Pancreas (tissue), 10 donors: ENCODE results near the gene TUBA1B. TPM values are rescaled to one million over a fixed set of nuclear protein-coding genes. Genes with fewer than 3 reads are reported as not detected.

ENCODE experiments used
- ATAC-seq, 4 donors: fragments of 200-7000 bp; cut with Tn5 transposase; one replicate each; pipeline versions ENCODE4 v1.8.0 to v1.9.1; 2020; ENCODE audit warnings: mild to moderate bottlenecking in 4 of 4, moderate library complexity in 4 of 4
- DNase-seq, 6 donors: peaks; one replicate each; pipeline ENCODE4 v3.0.0-alpha.2; 2020
- FAIRE-seq: peaks from 2 replicates; lab custom pipeline; 2012; peaks lifted over from hg19 to GRCh38; lab: Jason Lieb, UNC
- H3K27ac ChIP-seq, 4 donors: fragments of 200-600 bp; sonication (generic); 1 replicate in 3 of 4; 2 replicates in 1 of 4; pipeline versions ENCODE4 v1.5.0 to v1.8.0; 2020
- H3K27me3 ChIP-seq, 4 donors: fragments of 200-600 bp; one replicate each; pipeline ENCODE4 v1.8.0; 2021
- H3K36me3 ChIP-seq, 3 donors: fragments of 200-600 bp; sonication (generic) in 1 of 3; one replicate each; pipeline versions ENCODE4 v1.5.0 to v1.8.0; 2020 to 2021
- H3K4me1 ChIP-seq, 3 donors: fragments of 200-600 bp; one replicate each; pipeline ENCODE4 v1.8.0; 2021
- H3K4me3 ChIP-seq, 4 donors: fragments of 200-600 bp; sonication (generic) in 2 of 4; one replicate each; pipeline versions ENCODE4 v1.5.0 to v1.8.0; 2020 to 2021
- H3K9me3 ChIP-seq, 4 donors: fragments of 200-600 bp; one replicate each; pipeline ENCODE4 v1.8.0; 2021
- WGBS, 2 donors: extraction: QIAGEN DNeasy Blood & Tissue Kit; methylation state at CpG; one replicate each; pipeline ENCODE4 v1.1.7; 2013; 5-methylcytosine and 5-hydroxymethylcytosine counted together
- intact Hi-C, 3 donors: fragments of 100-400 bp; cut with DNase I; formaldehyde crosslinking; loops; one replicate each; pipeline versions ENCODE4 v1.11.1 to v1.14.2; 2022
- polyA plus RNA-seq, 2 donors: library from polyadenylated mRNA; stranded (reverse); fragments of 200-250 nt; gene quantifications; one replicate each; pipeline ENCODE4 v1.2.3, GENCODE V29; 2013
- total RNA-seq, 6 donors: library from RNA; stranded (reverse); fragmentation: NEBNext Ultra II Directional in 4 of 6; extraction: Animal tissue kit (Norgen Biotek cat#: 25700) in 4 of 6; gene quantifications; one replicate each; pipeline versions ENCODE4 v1.2.1 to v1.2.4, GENCODE V29; 2021 to 2023
- TF ChIP-seq, protein P1 (sequence below), 4 donors: fragments of 200-600 bp; sonication (generic) in 3 of 4; IDR thresholded peaks; one replicate each; pipeline versions ENCODE4 v1.5.0 to v1.8.0; 2021; ENCODE audit warnings: antibody characterized with exemption in 4 of 4
- donor health status: healthy with polysubstance abuse.
- donor health status: DM: no; HTN: no; CAD: no; lungs with moderate emphysema.
- donor health status: DM: no; HTN: no; CAD: no.
- donor health status: control.
- donor health status: control.
- donor health status: Bipolar disorder and iron deficiency.
- donor health status: DM: yes; HTN: yes; CAD: no.
- donor health status: DM: no; HTN: no; CAD: no.
- donor health status: DM: no; HTN: no; CAD: no.
- donor health status: DM: yes; HTN: yes; CAD: no.

TUBA1B gene
- total and polyA plus RNA-seq, 8 donors: 43.1 to 214 (median 109) TPM

GRCh38 chr12:49161092-49161795 is 30.0 kb upstream of the TUBA1B start:
- intact Hi-C loops: no loop called here
- Histone ChIP-seq H3K27me3 (no peaks in the 10 kb centered on the region), H3K36me3 (no peaks in the 10 kb centered on the region), H3K27ac (no peak overlapping the region), H3K9me3 (no peaks in the 10 kb centered on the region), H3K4me1 (no peaks in the 10 kb centered on the region), H3K4me3 (no peak overlapping the region)
- TF ChIP-seq, protein P1, sequence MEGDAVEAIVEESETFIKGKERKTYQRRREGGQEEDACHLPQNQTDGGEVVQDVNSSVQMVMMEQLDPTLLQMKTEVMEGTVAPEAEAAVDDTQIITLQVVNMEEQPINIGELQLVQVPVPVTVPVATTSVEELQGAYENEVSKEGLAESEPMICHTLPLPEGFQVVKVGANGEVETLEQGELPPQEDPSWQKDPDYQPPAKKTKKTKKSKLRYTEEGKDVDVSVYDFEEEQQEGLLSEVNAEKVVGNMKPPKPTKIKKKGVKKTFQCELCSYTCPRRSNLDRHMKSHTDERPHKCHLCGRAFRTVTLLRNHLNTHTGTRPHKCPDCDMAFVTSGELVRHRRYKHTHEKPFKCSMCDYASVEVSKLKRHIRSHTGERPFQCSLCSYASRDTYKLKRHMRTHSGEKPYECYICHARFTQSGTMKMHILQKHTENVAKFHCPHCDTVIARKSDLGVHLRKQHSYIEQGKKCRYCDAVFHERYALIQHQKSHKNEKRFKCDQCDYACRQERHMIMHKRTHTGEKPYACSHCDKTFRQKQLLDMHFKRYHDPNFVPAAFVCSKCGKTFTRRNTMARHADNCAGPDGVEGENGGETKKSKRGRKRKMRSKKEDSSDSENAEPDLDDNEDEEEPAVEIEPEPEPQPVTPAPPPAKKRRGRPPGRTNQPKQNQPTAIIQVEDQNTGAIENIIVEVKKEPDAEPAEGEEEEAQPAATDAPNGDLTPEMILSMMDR (IDR thresholded peaks at IDR 0.05): no peak
- FAIRE-seq (no peak), DNase-seq (no peak), ATAC-seq (no peak)
- WGBS, 2 donors: 60 to 72% methylated on average over 6 of the region's 6 CpGs

DNA sequence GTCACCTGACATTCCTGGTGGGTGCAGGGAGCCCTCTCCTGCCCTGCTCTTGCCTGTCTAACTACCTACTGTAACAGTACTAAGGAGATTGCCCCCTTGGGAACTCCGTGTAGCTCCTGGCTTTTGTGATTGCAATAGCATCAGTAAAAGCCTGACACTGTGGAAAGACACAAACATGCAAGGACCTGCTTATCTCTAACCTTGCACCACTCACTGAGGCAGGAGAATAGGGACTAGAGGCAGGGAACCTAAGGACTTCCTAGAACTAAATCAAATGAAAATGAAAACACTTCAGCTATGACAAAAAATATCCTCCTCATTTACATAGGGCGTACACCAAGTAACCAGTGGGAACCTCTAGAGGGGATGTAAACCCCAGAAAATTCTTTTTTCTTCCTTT is 29.2 kb upstream of the TUBA1B start:
- no peaks in the 10 kb centered on the region for H3K9me3 ChIP-seq
- H3K27me3 ChIP-seq: no peaks in the 10 kb centered on the region
- DNase-seq (no peak), ATAC-seq (no peak), FAIRE-seq (no peak)
- TF ChIP-seq, protein P1 (IDR thresholded peaks at IDR 0.05): no peak
- H3K4me3 ChIP-seq: no peak overlapping the region
- no peak overlapping the region for H3K27ac ChIP-seq
- H3K36me3 ChIP-seq: no peaks in the 10 kb centered on the region
- 70 to 81% methylated on average over 2 of the region's 2 CpGs for WGBS, 2 donors
- H3K4me1 ChIP-seq: no peaks in the 10 kb centered on the region
- intact Hi-C loops: no loop called here

DNA sequence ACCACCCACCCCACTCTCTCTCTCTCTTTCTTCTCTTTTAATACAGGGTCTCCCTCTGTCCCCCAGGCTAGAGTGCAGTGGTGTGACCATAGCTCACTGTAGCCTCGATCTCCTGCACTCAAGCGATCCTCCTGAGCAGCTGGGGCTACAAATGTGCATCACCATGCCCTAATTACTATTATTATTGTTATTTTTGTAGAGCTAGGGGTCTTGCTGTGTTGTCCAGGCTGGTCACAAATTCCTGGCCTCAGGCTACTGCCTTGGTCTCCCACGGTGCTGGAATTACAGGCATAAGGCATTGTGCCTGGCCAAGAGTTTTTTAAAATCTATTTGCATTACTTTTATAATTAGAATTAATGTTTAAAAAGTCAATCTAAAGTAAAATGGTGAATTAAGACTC is 23.0 kb upstream of the TUBA1B start:
- TF ChIP-seq, protein P1 (IDR thresholded peaks at IDR 0.05): no peak
- Histone ChIP-seq H3K27me3 (no peaks in the 10 kb centered on the region), H3K27ac (no peak overlapping the region), H3K36me3 (no peaks in the 10 kb centered on the region), H3K9me3 (no peaks in the 10 kb centered on the region), H3K4me3 (no peak overlapping the region), H3K4me1 (no peaks in the 10 kb centered on the region)
- 69 to 81% methylated on average over 3 of the region's 3 CpGs for WGBS, 2 donors
- no peak for FAIRE-seq
- intact Hi-C loops: no loop called here
- no peak for DNase-seq
- no peak for ATAC-seq

- intact Hi-C loops: no loop called here
- no peaks in the 10 kb centered on the region for H3K36me3 ChIP-seq
- TF ChIP-seq, protein P1 (IDR thresholded peaks at IDR 0.05): no peak
- ATAC-seq (no peak), FAIRE-seq (no peak), DNase-seq (no peak)
- no peak overlapping the region for H3K4me3 ChIP-seq
- no peak overlapping the region for H3K27ac ChIP-seq
- H3K9me3 ChIP-seq: no peaks in the 10 kb centered on the region
- WGBS, 2 donors: 84 to 95% methylated on average over 2 of the region's 2 CpGs
- no peaks in the 10 kb centered on the region for H3K27me3 ChIP-seq
- no peaks in the 10 kb centered on the region for H3K4me1 ChIP-seq
Observed at GRCh38 chr12:49147384-49147783, 16.2 kb upstream of the TUBA1B start.

DNA sequence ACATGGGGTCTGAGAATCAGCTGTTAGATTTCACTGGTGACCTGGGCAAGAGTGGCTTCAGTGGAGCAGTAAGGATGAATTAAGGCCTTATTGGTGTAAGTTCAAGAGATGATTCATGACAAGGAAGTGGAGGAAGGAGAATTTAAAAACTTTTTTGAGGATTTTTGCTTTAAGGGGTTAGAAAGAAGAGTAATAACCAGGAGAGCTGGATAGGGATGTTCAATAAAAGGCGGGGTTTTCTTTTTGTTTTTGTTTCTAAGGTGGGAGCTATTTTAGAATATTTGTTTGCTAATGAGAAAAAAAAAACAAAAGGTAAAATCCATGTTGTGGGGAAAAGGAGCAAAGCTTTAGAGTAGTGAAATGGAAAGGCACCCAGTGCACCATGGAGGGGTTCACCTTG is 15.2 kb upstream of the TUBA1B start:
- FAIRE-seq (no peak), ATAC-seq (no peak)
- H3K36me3 ChIP-seq: no peaks in the 10 kb centered on the region

More for the DNA sequence above, 15.2 kb upstream of the TUBA1B start:
- 94 to 100% methylated on average over 1 of the region's 1 CpG for WGBS, 2 donors
- no peaks in the 10 kb centered on the region for H3K9me3 ChIP-seq
- H3K27me3 ChIP-seq: no peaks in the 10 kb centered on the region
- no peaks in the 10 kb centered on the region for H3K4me1 ChIP-seq
- no peak for DNase-seq
- intact Hi-C loops: no loop called here
- H3K4me3 ChIP-seq: no peak overlapping the region
- TF ChIP-seq, protein P1 (IDR thresholded peaks at IDR 0.05): no peak
- H3K27ac ChIP-seq: no peak overlapping the region
